Neural cell (in vitro differentiated cells): Measurements from ENCODE around the gene USP17L22.
"Not testable (repeated sequence)": the region's sequence is repeated elsewhere in the genome, so short reads cannot be mapped to it uniquely, and the experiment has no call there.

Experiments
- TF ChIP-seq, protein P1 (sequence below): IDR thresholded peaks from 2 replicates; pipeline ENCODE4 v1.6.1; 2012; ENCODE audit warnings: borderline replicate concordance
- TF ChIP-seq, protein P2 (sequence below): fragments of 450-650 bp; IDR thresholded peaks from 2 replicates; pipeline ENCODE4 v1.5.1; 2014; ENCODE audit warnings: antibody characterized with exemption, mild to moderate bottlenecking, moderate library complexity; ENCODE audit not compliant: poor library complexity, severe bottlenecking

DNA sequence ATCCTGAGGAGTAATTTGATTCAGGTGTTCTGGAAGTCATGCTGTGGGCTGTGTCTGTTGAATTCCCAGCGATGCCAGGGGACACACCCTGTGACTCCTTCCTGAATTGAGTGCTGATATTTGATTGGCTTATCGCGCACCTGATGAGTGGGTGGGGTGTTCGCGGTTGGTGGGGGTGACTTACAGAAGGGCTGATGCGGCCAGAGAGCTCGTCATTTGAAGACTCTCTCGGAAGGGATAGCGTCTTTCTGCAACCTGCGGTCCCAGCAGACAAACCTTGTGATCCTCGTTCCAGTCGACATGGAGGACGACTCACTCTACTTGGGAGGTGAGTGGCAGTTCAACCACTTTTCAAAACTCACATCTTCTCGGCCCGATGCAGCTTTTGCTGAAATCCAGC, 33.3 kb upstream of the USP17L22 start, which contains the start of gene USP17L15:
- TF ChIP-seq, protein P1, sequence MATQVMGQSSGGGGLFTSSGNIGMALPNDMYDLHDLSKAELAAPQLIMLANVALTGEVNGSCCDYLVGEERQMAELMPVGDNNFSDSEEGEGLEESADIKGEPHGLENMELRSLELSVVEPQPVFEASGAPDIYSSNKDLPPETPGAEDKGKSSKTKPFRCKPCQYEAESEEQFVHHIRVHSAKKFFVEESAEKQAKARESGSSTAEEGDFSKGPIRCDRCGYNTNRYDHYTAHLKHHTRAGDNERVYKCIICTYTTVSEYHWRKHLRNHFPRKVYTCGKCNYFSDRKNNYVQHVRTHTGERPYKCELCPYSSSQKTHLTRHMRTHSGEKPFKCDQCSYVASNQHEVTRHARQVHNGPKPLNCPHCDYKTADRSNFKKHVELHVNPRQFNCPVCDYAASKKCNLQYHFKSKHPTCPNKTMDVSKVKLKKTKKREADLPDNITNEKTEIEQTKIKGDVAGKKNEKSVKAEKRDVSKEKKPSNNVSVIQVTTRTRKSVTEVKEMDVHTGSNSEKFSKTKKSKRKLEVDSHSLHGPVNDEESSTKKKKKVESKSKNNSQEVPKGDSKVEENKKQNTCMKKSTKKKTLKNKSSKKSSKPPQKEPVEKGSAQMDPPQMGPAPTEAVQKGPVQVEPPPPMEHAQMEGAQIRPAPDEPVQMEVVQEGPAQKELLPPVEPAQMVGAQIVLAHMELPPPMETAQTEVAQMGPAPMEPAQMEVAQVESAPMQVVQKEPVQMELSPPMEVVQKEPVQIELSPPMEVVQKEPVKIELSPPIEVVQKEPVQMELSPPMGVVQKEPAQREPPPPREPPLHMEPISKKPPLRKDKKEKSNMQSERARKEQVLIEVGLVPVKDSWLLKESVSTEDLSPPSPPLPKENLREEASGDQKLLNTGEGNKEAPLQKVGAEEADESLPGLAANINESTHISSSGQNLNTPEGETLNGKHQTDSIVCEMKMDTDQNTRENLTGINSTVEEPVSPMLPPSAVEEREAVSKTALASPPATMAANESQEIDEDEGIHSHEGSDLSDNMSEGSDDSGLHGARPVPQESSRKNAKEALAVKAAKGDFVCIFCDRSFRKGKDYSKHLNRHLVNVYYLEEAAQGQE: not testable (repeated sequence)
- TF ChIP-seq, protein P2, sequence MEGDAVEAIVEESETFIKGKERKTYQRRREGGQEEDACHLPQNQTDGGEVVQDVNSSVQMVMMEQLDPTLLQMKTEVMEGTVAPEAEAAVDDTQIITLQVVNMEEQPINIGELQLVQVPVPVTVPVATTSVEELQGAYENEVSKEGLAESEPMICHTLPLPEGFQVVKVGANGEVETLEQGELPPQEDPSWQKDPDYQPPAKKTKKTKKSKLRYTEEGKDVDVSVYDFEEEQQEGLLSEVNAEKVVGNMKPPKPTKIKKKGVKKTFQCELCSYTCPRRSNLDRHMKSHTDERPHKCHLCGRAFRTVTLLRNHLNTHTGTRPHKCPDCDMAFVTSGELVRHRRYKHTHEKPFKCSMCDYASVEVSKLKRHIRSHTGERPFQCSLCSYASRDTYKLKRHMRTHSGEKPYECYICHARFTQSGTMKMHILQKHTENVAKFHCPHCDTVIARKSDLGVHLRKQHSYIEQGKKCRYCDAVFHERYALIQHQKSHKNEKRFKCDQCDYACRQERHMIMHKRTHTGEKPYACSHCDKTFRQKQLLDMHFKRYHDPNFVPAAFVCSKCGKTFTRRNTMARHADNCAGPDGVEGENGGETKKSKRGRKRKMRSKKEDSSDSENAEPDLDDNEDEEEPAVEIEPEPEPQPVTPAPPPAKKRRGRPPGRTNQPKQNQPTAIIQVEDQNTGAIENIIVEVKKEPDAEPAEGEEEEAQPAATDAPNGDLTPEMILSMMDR: not testable (repeated sequence)
